Measurements from ENCODE around the gene SH2B2. TPM values are rescaled to one million over a fixed set of nuclear protein-coding genes. Genes with fewer than 3 reads are reported as not detected.

The SH2B2 gene
- total and polyA plus RNA-seq, 2 donors (not counting 3 experiments of a cell fraction or from before 2014, with no cell fraction given): 0.69 to 0.73 TPM

DNA sequence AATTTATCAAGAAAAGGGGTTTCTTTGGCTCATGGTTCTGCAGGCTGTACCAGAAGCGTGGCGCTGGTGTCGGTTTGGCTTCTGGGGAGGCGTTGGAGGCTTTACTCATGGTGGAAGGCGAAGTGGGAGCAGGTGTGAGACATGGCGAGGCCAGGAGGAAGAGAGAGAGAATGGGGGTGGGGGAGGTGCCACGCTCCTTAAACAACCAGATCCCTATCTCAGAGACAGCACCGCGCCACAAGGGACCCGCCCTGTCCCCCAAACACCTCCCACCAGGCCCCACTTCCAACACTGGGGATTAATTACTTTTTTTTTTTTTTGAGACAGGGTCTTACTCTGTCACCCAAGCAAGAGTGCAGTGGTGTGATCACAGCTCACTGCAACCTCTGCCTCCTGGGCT is 18.0 kb upstream of the SH2B2 start:
- ChIA-PET CTCF (interaction anchor here (7.3 kb wide), 1 partner anchor 725 kb away, joined by 140 read pairs; no protein-coding TSS in a partner anchor), POLR2A (no interaction called here)
- H3K9me3 ChIP-seq (replicated peaks; ENCODE audit: control insufficient read depth, insufficient read depth, low read length): no peaks in the 10 kb centered on the region
- H3K27ac ChIP-seq (ENCODE audit: insufficient read depth, low read depth, low read length): no peak overlapping the region
- TF ChIP-seq FOS (IDR thresholded peaks at IDR 0.05; ENCODE audit: borderline replicate concordance, insufficient read depth, low read length) (no peak), JUN (IDR thresholded peaks at IDR 0.05; ENCODE audit: borderline replicate concordance, insufficient read depth, insufficient read length, low read depth) (no peak), MYC (IDR thresholded peaks at IDR 0.05; ENCODE audit: low read depth, low read length) (no peak), POLR2AphosphoS5 (IDR thresholded peaks at IDR 0.05; ENCODE audit: insufficient read depth, low read depth, low read length) (no peak), GATA2 (IDR thresholded peaks at IDR 0.05; ENCODE audit: insufficient read depth, insufficient read length, low read depth, low read length) (no peak), POLR2A (IDR thresholded peaks at IDR 0.05; ENCODE audit: low read depth, low read length) (no peak), EZH2 (IDR thresholded peaks at IDR 0.05; ENCODE audit: borderline replicate concordance, low read depth, low read length, severe bottlenecking) (no peak)
- TF ChIP-seq, protein P1, sequence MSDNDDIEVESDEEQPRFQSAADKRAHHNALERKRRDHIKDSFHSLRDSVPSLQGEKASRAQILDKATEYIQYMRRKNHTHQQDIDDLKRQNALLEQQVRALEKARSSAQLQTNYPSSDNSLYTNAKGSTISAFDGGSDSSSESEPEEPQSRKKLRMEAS (IDR thresholded peaks at IDR 0.05; ENCODE audit: insufficient read depth, insufficient read length): no peak
- TF ChIP-seq, protein P2, sequence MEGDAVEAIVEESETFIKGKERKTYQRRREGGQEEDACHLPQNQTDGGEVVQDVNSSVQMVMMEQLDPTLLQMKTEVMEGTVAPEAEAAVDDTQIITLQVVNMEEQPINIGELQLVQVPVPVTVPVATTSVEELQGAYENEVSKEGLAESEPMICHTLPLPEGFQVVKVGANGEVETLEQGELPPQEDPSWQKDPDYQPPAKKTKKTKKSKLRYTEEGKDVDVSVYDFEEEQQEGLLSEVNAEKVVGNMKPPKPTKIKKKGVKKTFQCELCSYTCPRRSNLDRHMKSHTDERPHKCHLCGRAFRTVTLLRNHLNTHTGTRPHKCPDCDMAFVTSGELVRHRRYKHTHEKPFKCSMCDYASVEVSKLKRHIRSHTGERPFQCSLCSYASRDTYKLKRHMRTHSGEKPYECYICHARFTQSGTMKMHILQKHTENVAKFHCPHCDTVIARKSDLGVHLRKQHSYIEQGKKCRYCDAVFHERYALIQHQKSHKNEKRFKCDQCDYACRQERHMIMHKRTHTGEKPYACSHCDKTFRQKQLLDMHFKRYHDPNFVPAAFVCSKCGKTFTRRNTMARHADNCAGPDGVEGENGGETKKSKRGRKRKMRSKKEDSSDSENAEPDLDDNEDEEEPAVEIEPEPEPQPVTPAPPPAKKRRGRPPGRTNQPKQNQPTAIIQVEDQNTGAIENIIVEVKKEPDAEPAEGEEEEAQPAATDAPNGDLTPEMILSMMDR (IDR thresholded peaks at IDR 0.05; ENCODE audit: extremely low read depth in 1 of 2, insufficient read depth in 1 of 2, low read depth in 1 of 2, low read length in 2 of 2): no peak
- no peaks in the 10 kb centered on the region for H3K36me3 ChIP-seq (ENCODE audit: control insufficient read depth in 2 of 2, extremely low read depth in 1 of 2, insufficient read depth in 2 of 2, low read length in 2 of 2)
- no peaks in the 10 kb centered on the region for H3K9me1 ChIP-seq (replicated peaks; ENCODE audit: control insufficient read depth, extremely low read depth, insufficient read depth, low read length)
- FAIRE-seq: no peak
- no peak overlapping the region for H3K9ac ChIP-seq (replicated peaks; ENCODE audit: extremely low read depth, insufficient read depth, low read length)
- DNase-seq (ENCODE audit: low read depth, low spot score): no peak
- no peaks in the 10 kb centered on the region for H3K79me2 ChIP-seq (ENCODE audit: control insufficient read depth, insufficient read depth, low read length)
- intact Hi-C loops (cut with micrococcal nuclease) (no loop called here), dilution Hi-C loops (cut with MboI; ENCODE audit: extremely low pct_ligation_motif_present, low sequenced_read_pairs) (no loop called here)
- no peak overlapping the region for H2AFZ ChIP-seq (ENCODE audit: low read depth, low read length)
- H4K20me1 ChIP-seq (replicated peaks; ENCODE audit: control insufficient read depth, extremely low read depth, insufficient read depth, low read length): no peaks in the 10 kb centered on the region
- no peak overlapping the region for H3K4me3 ChIP-seq (replicated peaks in 1 of 3; ENCODE audit: insufficient read depth in 1 of 3, low read depth in 1 of 3, low read length in 3 of 3)
- H3K4me2 ChIP-seq (ENCODE audit: insufficient read depth, low read length): no peak overlapping the region
- no peaks in the 10 kb centered on the region for H3K27me3 ChIP-seq (ENCODE audit: control insufficient read depth in 2 of 2, insufficient read depth in 2 of 2, low read length in 2 of 2)
- no peaks in the 10 kb centered on the region for H3K4me1 ChIP-seq (ENCODE audit: control insufficient read depth, extremely low read depth, insufficient read depth, low read length)
- BruUV-seq (replicated peaks): no TSS peak

All from endothelial cell of umbilical vein (primary cell).